Omental fat pad (tissue), 4 donors: ENCODE measurements around the gene WDR90. TPM values are rescaled to one million over a fixed set of nuclear protein-coding genes. Genes with fewer than 3 reads are reported as not detected.
A peak's percentile ranks its signal among the peaks of the same experiment; 100 is the strongest.

Source experiments
- ATAC-seq: fragments of 150-250 bp; one replicate; pipeline ENCODE4 v1.9.1; 2016; ENCODE audit warnings: mild to moderate bottlenecking, moderate library complexity; ENCODE audit not compliant: low FRiP score
- DNase-seq: peaks from one replicate; pipeline ENCODE4 v3.0.0-alpha.2; 2019; ENCODE audit warnings: low spot score
- CTCF ChIP-seq, 3 donors: fragments of 450-650 bp; IDR thresholded peaks; one replicate each; pipeline ENCODE4 v1.5.1; 2016 to 2017; ENCODE audit warnings: antibody characterized with exemption in 3 of 3, mild to moderate bottlenecking in 3 of 3, moderate library complexity in 2 of 3
- total RNA-seq, 4 donors: library from RNA; depleted of rRNA; stranded (reverse); fragments of >200 nt; gene quantifications; one replicate each; pipeline ENCODE4 v1.1.0, GENCODE V29; 2016

The WDR90 gene
- total RNA-seq, 4 donors from 2014 or later, result 7.0 to 25.1 (median 21.2) TPM

GRCh38 chr16:641326-642188, 7.6 kb upstream of the WDR90 start, which contains the start of gene MCRIP2:
Gene MCRIP2 (plus strand): TSS chr16:641828. CDS start chr16:641992, 164 bp downstream.
- DNase-seq (peak; percentile 52), ATAC-seq (peak; percentile 62)
- TF ChIP-seq CTCF (IDR thresholded peaks at IDR 0.05), result no peak

GRCh38 chr16:642189-643049, 6.7 kb upstream of the WDR90 start:
- no peak for TF ChIP-seq CTCF (IDR thresholded peaks at IDR 0.05)
- no peak for DNase-seq
- ATAC-seq, result peak; percentile 48

- DNase-seq (no peak), ATAC-seq (no peak)
- TF ChIP-seq CTCF (IDR thresholded peaks at IDR 0.05), result no peak
Measured at GRCh38 chr16:643050-643368, 6.2 kb upstream of the WDR90 start.

GRCh38 chr16:644556-644955, 4.6 kb upstream of the WDR90 start:
- TF ChIP-seq CTCF (IDR thresholded peaks at IDR 0.05), result no peak
- DNase-seq (no peak), ATAC-seq (no peak)

GRCh38 chr16:645852-646678, 3.1 kb upstream of the WDR90 start:
- ATAC-seq, result no peak
- no peak for TF ChIP-seq CTCF (IDR thresholded peaks at IDR 0.05)

GRCh38 chr16:646679-647172, 2.4 kb upstream of the WDR90 start:
- TF ChIP-seq CTCF (IDR thresholded peaks at IDR 0.05), result no peak
- DNase-seq (no peak), ATAC-seq (no peak)

More at GRCh38 chr16:645852-646678, 3.1 kb upstream of the WDR90 start:
- DNase-seq, result no peak
